T-helper 2 cell treated with Interferon-gamma antibody and Interleukin-4, amounts not matched to agents 5 μg/mL and 100 μg/mL, for 36 hours (primary cell): ENCODE data around the gene ERBIN.
"Not testable (repeated sequence)": the region's sequence is repeated elsewhere in the genome, so short reads cannot be mapped to it uniquely, and the experiment has no call there.

Experiments
- DNase-seq: peaks from one replicate; pipeline ENCODE4 v3.0.0; 2021; ENCODE audit warnings: low spot score
- H3K27ac Mint-ChIP-seq: one replicate; pipeline ENCODE4 v1.8.0; 2021; ENCODE audit warnings: mild to moderate bottlenecking, mixed read lengths
- H3K27me3 Mint-ChIP-seq: one replicate; pipeline ENCODE4 v1.8.0; 2021; ENCODE audit warnings: low read depth, mixed read lengths
- H3K36me3 Mint-ChIP-seq: one replicate; pipeline ENCODE4 v1.8.0; 2021; ENCODE audit warnings: low read depth, mixed read lengths
- H3K4me1 Mint-ChIP-seq: one replicate; pipeline ENCODE4 v1.8.0; 2021; ENCODE audit warnings: low read depth, mixed read lengths
- H3K4me3 Mint-ChIP-seq: one replicate; pipeline ENCODE4 v1.8.0; 2022; ENCODE audit warnings: mild to moderate bottlenecking, moderate library complexity, mixed read lengths
- H3K9me3 Mint-ChIP-seq: one replicate; pipeline ENCODE4 v1.8.0; 2021; ENCODE audit warnings: mixed read lengths

ERBIN gene

GRCh38 chr5:65906256-65906655 lies 20.1 kb upstream of the ERBIN start:
- H3K27ac Mint-ChIP-seq: no peak overlapping the region
- H3K9me3 Mint-ChIP-seq: no peaks in the 10 kb centered on the region
- DNase-seq: no peak
- no peak overlapping the region for H3K4me3 Mint-ChIP-seq
- H3K27me3 Mint-ChIP-seq: no peaks in the 10 kb centered on the region
- no peaks in the 10 kb centered on the region for H3K36me3 Mint-ChIP-seq
- H3K4me1 Mint-ChIP-seq: no peaks in the 10 kb centered on the region

GRCh38 chr5:65907135-65907534 lies 19.2 kb upstream of the ERBIN start:
- Mint-ChIP-seq H3K27me3 (no peaks in the 10 kb centered on the region), H3K4me3 (no peak overlapping the region), H3K4me1 (no peaks in the 10 kb centered on the region), H3K36me3 (no peaks in the 10 kb centered on the region), H3K27ac (no peak overlapping the region), H3K9me3 (no peaks in the 10 kb centered on the region)
- no peak for DNase-seq

GRCh38 chr5:65910711-65911110 lies 15.7 kb upstream of the ERBIN start:
- DNase-seq: no peak
- Mint-ChIP-seq H3K9me3 (no peaks in the 10 kb centered on the region), H3K36me3 (no peaks in the 10 kb centered on the region), H3K27me3 (peaks cover 7% of the 10 kb centered on the region), H3K4me3 (no peak overlapping the region), H3K4me1 (peaks cover 2% of the 10 kb centered on the region), H3K27ac (no peak overlapping the region)

GRCh38 chr5:65912311-65912710 lies 14.1 kb upstream of the ERBIN start:
- H3K27me3 Mint-ChIP-seq: peaks cover 7% of the 10 kb centered on the region
- no peak overlapping the region for H3K4me3 Mint-ChIP-seq
- no peaks in the 10 kb centered on the region for H3K9me3 Mint-ChIP-seq
- no peak for DNase-seq
- peaks cover 2% of the 10 kb centered on the region for H3K4me1 Mint-ChIP-seq
- no peaks in the 10 kb centered on the region for H3K36me3 Mint-ChIP-seq
- no peak overlapping the region for H3K27ac Mint-ChIP-seq

- DNase-seq: no peak
- H3K27me3 Mint-ChIP-seq: peaks cover 10% of the 10 kb centered on the region
- no peak overlapping the region for H3K27ac Mint-ChIP-seq
- H3K36me3 Mint-ChIP-seq: no peaks in the 10 kb centered on the region
- H3K4me3 Mint-ChIP-seq: no peak overlapping the region
- peaks cover 2% of the 10 kb centered on the region for H3K4me1 Mint-ChIP-seq
- no peaks in the 10 kb centered on the region for H3K9me3 Mint-ChIP-seq
These were observed 12.9 kb upstream of the ERBIN start for GRCh38 chr5:65913519-65913918.

GRCh38 chr5:65914641-65915196 lies 11.7 kb upstream of the ERBIN start:
- H3K36me3 Mint-ChIP-seq: no peaks in the 10 kb centered on the region
- H3K27me3 Mint-ChIP-seq: peaks cover 13% of the 10 kb centered on the region
- H3K9me3 Mint-ChIP-seq: no peaks in the 10 kb centered on the region
- DNase-seq: no peak
- no peak overlapping the region for H3K27ac Mint-ChIP-seq
- peaks cover 2% of the 10 kb centered on the region for H3K4me1 Mint-ChIP-seq
- no peak overlapping the region for H3K4me3 Mint-ChIP-seq

GRCh38 chr5:65915661-65916060 lies 10.7 kb upstream of the ERBIN start:
- H3K4me3 Mint-ChIP-seq: not testable (repeated sequence)

GRCh38 chr5:65916066-65916465 lies 10.3 kb upstream of the ERBIN start:
- no peaks in the 10 kb centered on the region for H3K36me3 Mint-ChIP-seq
- H3K4me3 Mint-ChIP-seq: no peak overlapping the region
- DNase-seq: no peak
- H3K4me1 Mint-ChIP-seq: peaks cover 2% of the 10 kb centered on the region
- no peak overlapping the region for H3K27ac Mint-ChIP-seq
- peaks cover 13% of the 10 kb centered on the region for H3K27me3 Mint-ChIP-seq
- H3K9me3 Mint-ChIP-seq: no peaks in the 10 kb centered on the region

More at GRCh38 chr5:65915661-65916060, 10.7 kb upstream of the ERBIN start:
- H3K4me1 Mint-ChIP-seq, H3K9me3 Mint-ChIP-seq, DNase-seq, H3K27ac Mint-ChIP-seq, H3K36me3 Mint-ChIP-seq: not testable (repeated sequence)
- H3K27me3 Mint-ChIP-seq: peaks cover 13% of the 10 kb centered on the region

- H3K27ac Mint-ChIP-seq: no peak overlapping the region
- no peak for DNase-seq
- H3K9me3 Mint-ChIP-seq: no peaks in the 10 kb centered on the region
- no peak overlapping the region for H3K4me3 Mint-ChIP-seq
- peaks cover 17% of the 10 kb centered on the region for H3K27me3 Mint-ChIP-seq
- no peaks in the 10 kb centered on the region for H3K36me3 Mint-ChIP-seq
- H3K4me1 Mint-ChIP-seq: peaks cover 2% of the 10 kb centered on the region
These were observed 9.7 kb upstream of the ERBIN start for GRCh38 chr5:65916636-65917035.

- DNase-seq: no peak
These were observed 6.6 kb upstream of the ERBIN start for GRCh38 chr5:65919773-65920172.

GRCh38 chr5:65923339-65923738 lies 3.0 kb upstream of the ERBIN start:
- H3K9me3 Mint-ChIP-seq: no peaks in the 10 kb centered on the region
- peaks cover 32% of the 10 kb centered on the region for H3K27me3 Mint-ChIP-seq
- DNase-seq: no peak
- H3K36me3 Mint-ChIP-seq: peaks cover 4% of the 10 kb centered on the region
- peaks cover 8% of the 10 kb centered on the region for H3K4me1 Mint-ChIP-seq
- H3K4me3 Mint-ChIP-seq: no peak overlapping the region
- no peak overlapping the region for H3K27ac Mint-ChIP-seq

More at GRCh38 chr5:65919773-65920172, 6.6 kb upstream of the ERBIN start:
- Mint-ChIP-seq H3K27me3 (peaks cover 33% of the 10 kb centered on the region), H3K4me3 (no peak overlapping the region), H3K36me3 (no peaks in the 10 kb centered on the region), H3K9me3 (no peaks in the 10 kb centered on the region), H3K27ac (no peak overlapping the region), H3K4me1 (peaks cover 5% of the 10 kb centered on the region)

GRCh38 chr5:65924366-65925043 lies 1.9 kb upstream of the ERBIN start:
- H3K4me1 Mint-ChIP-seq: peaks cover 10% of the 10 kb centered on the region
- peaks cover 6% of the 10 kb centered on the region for H3K36me3 Mint-ChIP-seq
- no peaks in the 10 kb centered on the region for H3K9me3 Mint-ChIP-seq
- H3K27me3 Mint-ChIP-seq: peaks cover 28% of the 10 kb centered on the region
- no peak for DNase-seq
- peak overlapping the region; percentile 90 for H3K27ac Mint-ChIP-seq
- H3K4me3 Mint-ChIP-seq: peak overlapping the region; percentile 80

GRCh38 chr5:65925044-65925600 lies 1.3 kb upstream of the ERBIN start:
- Mint-ChIP-seq H3K4me3 (peak overlapping the region; percentile 80), H3K4me1 (peaks cover 15% of the 10 kb centered on the region), H3K27me3 (peaks cover 28% of the 10 kb centered on the region), H3K36me3 (peaks cover 10% of the 10 kb centered on the region), H3K9me3 (no peaks in the 10 kb centered on the region), H3K27ac (peak overlapping the region; percentile 90)
- peak; percentile 76 for DNase-seq

GRCh38 chr5:65925601-65926275 lies 637 bp upstream of the ERBIN start:
- Mint-ChIP-seq H3K27ac (peak overlapping the region; percentile 93), H3K4me3 (peak overlapping the region; percentile 86), H3K9me3 (no peaks in the 10 kb centered on the region), H3K27me3 (peaks cover 28% of the 10 kb centered on the region), H3K4me1 (peaks cover 18% of the 10 kb centered on the region), H3K36me3 (peaks cover 13% of the 10 kb centered on the region)
- DNase-seq: peak; percentile 82
